VCaP (cell line): ENCODE data around the gene SPRYD7.

ENCODE experiments used
- H3K27ac ChIP-seq: fragments of 450-650 bp; 2 replicates; pipeline ENCODE4 v1.5.1; 2017
- CTCF ChIP-seq: fragments of 450-650 bp; conservative IDR thresholded peaks from 2 replicates; pipeline ENCODE4 v1.5.1; 2017; ENCODE audit warnings: mild to moderate bottlenecking, moderate library complexity

The SPRYD7 gene

DNA sequence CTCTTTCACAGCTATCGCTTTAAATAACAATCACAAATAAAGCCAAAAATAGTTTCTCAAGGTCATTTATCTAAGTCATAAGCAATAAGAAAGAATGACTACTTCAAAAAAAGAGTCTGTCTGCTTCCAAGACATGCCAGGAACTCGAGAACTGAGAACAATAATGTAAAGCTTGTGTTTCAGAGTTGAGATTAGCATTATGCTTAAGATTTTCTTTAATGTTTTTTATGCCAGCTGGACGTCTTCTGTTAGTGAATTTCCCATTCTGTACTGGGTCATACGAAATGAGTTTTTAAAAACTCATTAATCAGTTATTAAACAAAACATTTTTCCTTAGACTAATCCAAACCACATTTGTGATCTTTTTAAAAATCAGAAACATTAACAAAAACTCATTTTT lies 3.2 kb upstream of the SPRYD7 start:
- H3K27ac ChIP-seq: no peak overlapping the region

DNA sequence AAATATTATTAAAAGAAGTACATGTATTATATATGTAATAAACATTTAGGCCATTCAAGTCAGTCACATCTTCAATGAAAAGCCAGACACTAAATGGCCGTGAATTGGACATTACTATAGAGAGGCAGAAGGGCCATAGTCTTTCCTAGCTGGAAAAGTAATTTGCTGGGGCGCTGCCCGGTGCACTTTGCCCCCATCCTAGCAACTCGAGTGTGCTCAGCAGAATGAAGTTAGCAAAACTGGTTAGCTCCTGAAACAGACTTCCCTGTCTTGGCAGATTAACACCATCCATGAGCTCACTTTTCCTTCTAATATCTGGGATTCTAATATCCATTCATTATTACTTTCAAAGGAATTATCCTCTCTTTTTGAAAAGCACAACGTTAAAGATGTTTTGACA lies 2.8 kb upstream of the SPRYD7 start:
- no peak for TF ChIP-seq CTCF
- H3K27ac ChIP-seq: no peak overlapping the region

More for the DNA sequence above, 3.2 kb upstream of the SPRYD7 start:
- TF ChIP-seq CTCF: no peak

- no peak overlapping the region for H3K27ac ChIP-seq
- TF ChIP-seq CTCF: no peak
These were observed 2.2 kb upstream of the SPRYD7 start for GRCh38 chr13:49938314-49938713.

- no peak for TF ChIP-seq CTCF
These were observed 781 bp upstream of the SPRYD7 start for GRCh38 chr13:49936968-49937273.

GRCh38 chr13:49935171-49936074 lies 717 bp downstream of the SPRYD7 start:
- no peak for TF ChIP-seq CTCF
- peak overlapping the region; percentile 81 for H3K27ac ChIP-seq

More at GRCh38 chr13:49936968-49937273, 781 bp upstream of the SPRYD7 start:
- peak overlapping the region; percentile 81 for H3K27ac ChIP-seq

GRCh38 chr13:49933511-49933910 lies 2.6 kb downstream of the SPRYD7 start:
- H3K27ac ChIP-seq: no peak overlapping the region
- TF ChIP-seq CTCF: no peak

GRCh38 chr13:49932868-49933267 lies 3.3 kb downstream of the SPRYD7 start:
- no peak overlapping the region for H3K27ac ChIP-seq
- no peak for TF ChIP-seq CTCF
